Measurements from ENCODE around the gene HES4.
"Not testable (repeated sequence)": the region's sequence is repeated elsewhere in the genome, so short reads cannot be mapped to it uniquely, and the experiment has no call there.

Gene HES4

DNA sequence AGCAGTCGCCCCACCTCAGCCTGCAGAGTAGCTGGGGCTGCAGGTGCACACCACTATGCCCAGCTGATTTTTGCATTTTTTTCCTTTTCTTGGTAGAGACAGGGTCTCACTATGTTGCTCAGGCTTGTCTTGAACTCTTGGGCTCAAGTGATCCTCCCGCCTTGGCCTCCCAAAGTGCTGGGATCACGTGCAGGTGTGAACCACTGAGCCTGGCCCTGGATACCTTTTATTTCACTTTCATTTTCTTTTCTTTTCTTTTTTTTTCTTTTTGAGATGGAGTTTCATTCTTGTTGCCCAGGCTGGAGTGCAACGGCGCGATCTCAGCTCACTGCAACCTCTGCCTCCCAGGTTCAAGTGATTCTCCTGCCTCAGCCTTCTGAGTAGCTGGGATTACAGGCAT is 8.6 kb downstream of the HES4 start:
- H3K4me3 ChIP-seq (ENCODE audit: low read length); H3K27ac ChIP-seq (ENCODE audit: low read length); H3K36me3 ChIP-seq (ENCODE audit: control insufficient read depth, low read depth, low read length); H3K4me1 ChIP-seq (ENCODE audit: control insufficient read depth, low read depth, low read length); H3K9ac ChIP-seq (ENCODE audit: low read length); H3K9me3 ChIP-seq (ENCODE audit: control insufficient read depth, low read depth, low read length): not testable (repeated sequence)
- H3K27me3 ChIP-seq (ENCODE audit: control insufficient read depth, insufficient read depth, low read length): peaks cover 93% of the 10 kb centered on the region

DNA sequence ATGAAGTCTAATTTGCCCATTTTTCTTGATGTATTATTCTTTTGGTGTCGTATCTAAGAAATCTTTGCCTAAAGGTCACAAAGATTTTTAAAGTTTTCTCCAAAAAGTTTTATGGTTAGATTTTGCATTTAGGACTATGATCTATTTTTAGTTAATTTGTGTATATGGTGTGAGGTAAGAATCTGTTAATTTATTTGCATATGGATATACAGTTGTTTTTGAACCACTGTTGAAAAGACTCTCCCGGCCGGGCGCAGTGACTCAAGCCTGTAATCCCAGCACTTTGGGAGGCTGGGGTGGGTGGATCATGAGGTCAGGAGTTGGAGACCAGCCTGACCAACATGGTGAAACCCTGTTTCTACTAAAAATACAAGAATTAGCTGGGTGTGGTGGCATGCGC is 11.8 kb downstream of the HES4 start:
- H3K9ac ChIP-seq (ENCODE audit: low read length); H3K27ac ChIP-seq (ENCODE audit: low read length); H3K4me3 ChIP-seq (ENCODE audit: low read length); H3K4me1 ChIP-seq (ENCODE audit: control insufficient read depth, low read depth, low read length); H3K9me3 ChIP-seq (ENCODE audit: control insufficient read depth, low read depth, low read length); H3K36me3 ChIP-seq (ENCODE audit: control insufficient read depth, low read depth, low read length): not testable (repeated sequence)
- H3K27me3 ChIP-seq (ENCODE audit: control insufficient read depth, insufficient read depth, low read length): peaks cover 88% of the 10 kb centered on the region

DNA sequence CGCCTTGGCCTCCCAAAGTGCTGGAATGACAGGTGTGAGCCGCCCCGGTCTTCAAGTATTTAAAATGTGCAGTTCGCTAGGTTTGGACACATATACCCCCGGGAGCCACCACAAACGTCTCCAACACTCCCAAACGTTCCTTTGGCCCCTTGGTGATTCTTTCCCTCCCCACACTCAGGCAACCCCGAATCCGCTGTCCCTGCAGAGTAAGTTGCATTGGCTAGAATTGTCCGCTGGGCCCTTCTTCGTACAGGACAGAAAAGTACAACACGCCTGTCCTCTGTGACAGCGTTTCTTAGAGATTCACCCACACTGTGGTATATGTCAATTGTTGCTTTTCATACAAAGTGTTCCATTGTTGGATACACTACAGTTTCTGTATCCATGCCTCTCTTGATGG is 14.8 kb downstream of the HES4 start:
- Histone ChIP-seq H3K27me3 (ENCODE audit: control insufficient read depth, insufficient read depth, low read length) (peaks cover 76% of the 10 kb centered on the region), H3K9me3 (ENCODE audit: control insufficient read depth, low read depth, low read length) (no peaks in the 10 kb centered on the region), H3K4me1 (ENCODE audit: control insufficient read depth, low read depth, low read length) (no peaks in the 10 kb centered on the region), H3K4me3 (ENCODE audit: low read length) (no peak overlapping the region), H3K9ac (ENCODE audit: low read length) (no peak overlapping the region), H3K36me3 (ENCODE audit: control insufficient read depth, low read depth, low read length) (no peaks in the 10 kb centered on the region), H3K27ac (ENCODE audit: low read length) (no peak overlapping the region)

DNA sequence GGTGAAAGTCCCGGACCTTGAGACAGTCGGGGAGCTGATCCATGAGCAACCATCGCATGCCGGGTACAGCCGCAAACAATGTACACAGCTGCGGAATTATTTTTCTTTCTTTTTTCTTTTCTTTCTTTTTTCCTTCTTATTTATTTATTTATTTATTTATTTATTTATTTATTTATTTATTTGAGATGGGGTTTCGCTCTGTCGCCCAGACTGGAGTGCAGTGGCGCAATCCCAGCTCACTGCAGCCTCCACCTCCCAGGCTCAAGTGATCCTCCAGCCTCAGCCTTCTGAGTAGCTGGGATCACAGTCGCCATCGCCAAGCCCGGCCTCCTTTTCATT is 15.5 kb downstream of the HES4 start:
- H3K27ac ChIP-seq (ENCODE audit: low read length): no peak overlapping the region
- H3K9ac ChIP-seq (ENCODE audit: low read length): no peak overlapping the region
- H3K27me3 ChIP-seq (ENCODE audit: control insufficient read depth, insufficient read depth, low read length): peaks cover 76% of the 10 kb centered on the region
- H3K36me3 ChIP-seq (ENCODE audit: control insufficient read depth, low read depth, low read length): no peaks in the 10 kb centered on the region
- no peaks in the 10 kb centered on the region for H3K4me1 ChIP-seq (ENCODE audit: control insufficient read depth, low read depth, low read length)
- H3K4me3 ChIP-seq (ENCODE audit: low read length): no peak overlapping the region
- H3K9me3 ChIP-seq (ENCODE audit: control insufficient read depth, low read depth, low read length): no peaks in the 10 kb centered on the region

DNA sequence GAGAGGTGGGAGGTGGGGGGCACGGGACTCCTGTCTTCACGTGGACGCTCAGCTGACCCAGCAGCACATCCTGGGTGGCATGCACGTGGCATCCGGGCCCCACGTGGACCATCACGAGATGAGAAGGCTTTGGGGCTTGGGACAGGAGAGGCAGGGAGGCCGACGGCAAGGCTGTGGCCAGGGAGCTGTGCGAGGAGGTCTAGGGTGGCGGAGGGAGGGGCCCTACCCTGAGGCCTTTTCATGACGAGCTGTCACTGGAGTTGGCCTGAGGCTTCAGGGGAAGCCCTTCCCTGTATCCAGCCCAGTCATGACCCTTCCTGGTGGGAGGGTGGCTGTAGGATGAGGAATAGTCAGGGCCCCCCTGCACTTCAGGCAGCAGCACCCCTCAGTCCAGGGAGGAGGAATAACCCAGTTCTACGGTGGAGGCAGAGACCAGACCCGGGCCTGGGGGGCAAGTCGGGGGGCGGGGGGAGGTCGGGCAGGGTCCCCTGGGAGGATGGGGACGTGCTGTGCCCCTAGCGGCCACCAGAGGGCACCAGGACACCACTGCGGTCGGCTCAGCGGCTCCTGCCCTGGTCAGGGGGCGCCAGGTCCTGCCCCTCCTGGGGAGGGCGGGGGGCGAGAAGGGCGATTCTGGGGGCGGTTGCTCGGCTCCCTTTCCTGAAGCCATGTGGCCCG is 16.0 kb downstream of the HES4 start:
- Histone ChIP-seq H3K9ac (ENCODE audit: low read length) (no peak overlapping the region), H3K4me3 (ENCODE audit: low read length) (no peak overlapping the region), H3K4me1 (ENCODE audit: control insufficient read depth, low read depth, low read length) (no peaks in the 10 kb centered on the region), H3K9me3 (ENCODE audit: control insufficient read depth, low read depth, low read length) (no peaks in the 10 kb centered on the region), H3K27me3 (ENCODE audit: control insufficient read depth, insufficient read depth, low read length) (peaks cover 71% of the 10 kb centered on the region), H3K36me3 (ENCODE audit: control insufficient read depth, low read depth, low read length) (no peaks in the 10 kb centered on the region), H3K27ac (ENCODE audit: low read length) (no peak overlapping the region)

DNA sequence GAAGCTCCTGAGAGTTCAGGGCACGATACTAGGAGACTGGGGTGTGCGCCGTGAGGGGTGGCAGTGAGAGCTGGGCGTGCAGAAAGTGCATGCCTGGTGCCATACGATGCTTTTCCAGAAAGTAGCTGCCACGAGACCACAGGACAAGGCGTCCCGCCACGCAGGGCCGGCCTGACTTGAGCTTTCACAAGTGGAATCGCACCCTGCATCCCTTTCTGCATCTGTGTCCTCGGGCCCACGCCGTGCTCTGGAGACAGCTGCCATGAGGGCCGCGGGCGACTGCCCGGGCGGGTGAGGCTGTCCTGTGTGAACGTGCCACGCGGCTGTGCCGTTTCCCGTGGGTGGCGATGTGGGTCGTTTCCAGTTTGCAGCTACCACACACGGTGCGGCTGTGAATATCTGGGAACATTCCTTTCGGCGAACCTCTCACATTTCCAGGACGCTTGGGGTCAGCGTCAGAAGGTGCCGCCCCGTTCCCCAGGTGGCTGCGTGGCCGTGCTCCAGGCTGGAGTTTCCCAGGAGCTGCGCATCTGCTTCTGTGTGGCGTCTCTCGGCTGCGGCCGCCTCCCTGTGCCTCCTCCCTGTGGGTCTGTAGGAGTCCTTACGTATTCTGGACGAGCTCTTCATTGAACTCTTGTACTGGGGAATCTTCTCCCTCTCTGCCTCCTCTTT is 17.0 kb downstream of the HES4 start:
- H3K36me3 ChIP-seq (ENCODE audit: control insufficient read depth, low read depth, low read length): no peaks in the 10 kb centered on the region
- no peak overlapping the region for H3K27ac ChIP-seq (ENCODE audit: low read length)
- no peaks in the 10 kb centered on the region for H3K4me1 ChIP-seq (ENCODE audit: control insufficient read depth, low read depth, low read length)
- no peak overlapping the region for H3K4me3 ChIP-seq (ENCODE audit: low read length)
- H3K9ac ChIP-seq (ENCODE audit: low read length): no peak overlapping the region
- peaks cover 60% of the 10 kb centered on the region for H3K27me3 ChIP-seq (ENCODE audit: control insufficient read depth, insufficient read depth, low read length)
- no peaks in the 10 kb centered on the region for H3K9me3 ChIP-seq (ENCODE audit: control insufficient read depth, low read depth, low read length)

DNA sequence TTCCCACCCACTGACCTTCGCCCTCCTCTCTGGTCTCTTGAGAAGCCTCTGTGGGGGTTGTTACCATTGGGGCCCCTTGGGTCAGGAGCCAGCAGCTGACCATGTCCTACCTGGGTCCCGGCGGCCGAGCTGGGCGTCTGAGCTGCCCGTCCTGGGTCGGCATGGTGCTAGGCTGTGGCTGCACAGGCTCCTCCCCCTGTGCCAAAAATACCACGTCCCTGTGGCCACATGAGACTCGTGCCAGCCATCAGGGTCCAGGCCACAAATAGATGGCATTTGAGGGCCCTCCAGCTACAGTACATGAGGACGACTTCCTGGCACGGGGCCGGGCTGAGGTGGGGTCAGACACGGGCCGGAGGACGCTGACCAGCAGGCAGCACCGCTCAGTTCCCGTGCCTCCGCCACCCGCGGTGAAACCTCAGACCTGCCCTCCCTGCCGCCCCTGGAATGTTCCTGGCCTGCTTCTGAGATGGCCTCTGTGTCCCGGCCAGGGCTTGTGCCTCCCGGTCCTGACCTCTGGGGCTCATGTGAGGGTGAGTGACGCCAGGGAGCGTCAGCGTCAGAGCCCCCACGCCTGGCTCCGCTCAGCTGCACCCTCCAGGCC is 17.8 kb downstream of the HES4 start, which contains the start of gene PERM1:
TSS of gene PERM1 (minus strand) at position 139 of the 604 bp plus-strand sequence. CDS start 1,064 bp downstream, outside the sequence.
- H3K27me3 ChIP-seq (ENCODE audit: control insufficient read depth, insufficient read depth, low read length): peaks cover 53% of the 10 kb centered on the region
- no peak within 1 kb of the TSS for H3K9ac ChIP-seq (ENCODE audit: low read length)
- H3K4me1 ChIP-seq (ENCODE audit: control insufficient read depth, low read depth, low read length): no peaks in the 10 kb centered on the region
- H3K4me3 ChIP-seq (ENCODE audit: low read length): no peak within 1 kb of the TSS
- H3K9me3 ChIP-seq (ENCODE audit: control insufficient read depth, low read depth, low read length): no peaks in the 10 kb centered on the region
- no peaks in the 10 kb centered on the region for H3K36me3 ChIP-seq (ENCODE audit: control insufficient read depth, low read depth, low read length)
- H3K27ac ChIP-seq (ENCODE audit: low read length): no peak within 1 kb of the TSS

DNA sequence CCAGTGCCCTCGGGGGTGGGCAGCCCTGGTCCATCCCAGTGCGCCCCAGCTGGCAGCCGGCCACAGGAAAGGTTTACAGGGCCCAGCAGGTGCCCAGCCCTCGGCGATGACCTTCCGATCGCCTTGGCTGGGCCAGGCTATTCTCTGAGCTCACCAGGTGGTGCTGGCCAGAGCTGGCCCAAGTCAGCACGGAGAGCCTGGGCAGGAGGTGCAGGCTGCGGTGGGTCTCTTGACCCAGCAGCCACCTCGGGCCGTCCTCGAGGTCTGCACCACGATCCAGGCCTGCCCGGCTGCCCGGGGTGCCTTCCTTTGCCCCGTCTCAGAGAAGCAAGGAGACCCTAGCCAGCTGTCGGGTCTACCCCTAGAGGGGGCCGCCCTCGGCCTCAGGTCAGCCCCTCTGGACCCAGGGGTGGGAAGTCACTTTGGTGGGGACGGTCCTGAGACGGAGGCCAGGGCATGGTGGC is 18.4 kb downstream of the HES4 start:
- peaks cover 50% of the 10 kb centered on the region for H3K27me3 ChIP-seq (ENCODE audit: control insufficient read depth, insufficient read depth, low read length)
- no peak overlapping the region for H3K4me3 ChIP-seq (ENCODE audit: low read length)
- H3K36me3 ChIP-seq (ENCODE audit: control insufficient read depth, low read depth, low read length): no peaks in the 10 kb centered on the region
- H3K27ac ChIP-seq (ENCODE audit: low read length): no peak overlapping the region
- H3K9ac ChIP-seq (ENCODE audit: low read length): no peak overlapping the region
- no peaks in the 10 kb centered on the region for H3K9me3 ChIP-seq (ENCODE audit: control insufficient read depth, low read depth, low read length)
- H3K4me1 ChIP-seq (ENCODE audit: control insufficient read depth, low read depth, low read length): no peaks in the 10 kb centered on the region

DNA sequence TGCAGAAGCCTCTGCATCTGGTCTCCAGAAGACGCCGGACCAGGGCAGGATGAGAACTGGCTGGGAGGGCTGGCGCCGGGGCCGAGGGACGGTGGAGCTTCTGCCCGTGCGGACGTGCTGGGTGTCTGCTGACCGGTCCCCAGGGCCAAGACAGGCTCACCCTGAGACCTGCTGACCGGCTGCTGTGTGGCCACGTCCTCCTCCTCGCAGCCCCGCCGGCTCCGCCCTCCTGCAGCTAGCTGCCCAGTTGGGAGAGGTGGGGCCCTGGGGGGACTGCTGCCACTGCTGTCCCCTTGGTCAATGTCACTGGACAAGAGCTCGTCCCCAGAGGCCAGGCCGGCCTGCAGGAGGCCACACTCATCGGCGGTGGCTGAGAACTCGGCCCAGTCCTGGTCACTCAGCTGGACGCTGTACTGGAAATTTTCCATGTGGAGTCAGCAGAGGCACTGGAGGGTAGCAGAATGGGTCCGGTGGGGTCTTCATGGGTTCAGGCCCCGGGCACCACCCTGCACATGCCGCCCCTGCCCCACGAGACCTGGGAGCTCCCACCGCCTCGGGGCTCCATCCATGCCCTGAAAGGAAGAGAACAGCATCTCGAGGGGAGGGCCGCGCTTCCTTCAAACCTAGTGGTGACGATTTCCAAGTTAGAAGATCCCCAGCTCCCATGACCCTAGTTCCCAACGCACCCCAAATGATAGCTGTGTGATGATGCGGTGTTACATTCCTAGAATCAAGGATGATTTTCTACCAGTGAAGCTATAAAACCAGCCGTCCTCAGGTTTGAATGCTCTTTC is 19.1 kb downstream of the HES4 start:
- Histone ChIP-seq H3K4me3 (ENCODE audit: low read length) (no peak overlapping the region), H3K27me3 (ENCODE audit: control insufficient read depth, insufficient read depth, low read length) (peaks cover 45% of the 10 kb centered on the region), H3K9ac (ENCODE audit: low read length) (no peak overlapping the region), H3K9me3 (ENCODE audit: control insufficient read depth, low read depth, low read length) (no peaks in the 10 kb centered on the region), H3K4me1 (ENCODE audit: control insufficient read depth, low read depth, low read length) (no peaks in the 10 kb centered on the region), H3K27ac (ENCODE audit: low read length) (no peak overlapping the region), H3K36me3 (ENCODE audit: control insufficient read depth, low read depth, low read length) (no peaks in the 10 kb centered on the region)

DNA sequence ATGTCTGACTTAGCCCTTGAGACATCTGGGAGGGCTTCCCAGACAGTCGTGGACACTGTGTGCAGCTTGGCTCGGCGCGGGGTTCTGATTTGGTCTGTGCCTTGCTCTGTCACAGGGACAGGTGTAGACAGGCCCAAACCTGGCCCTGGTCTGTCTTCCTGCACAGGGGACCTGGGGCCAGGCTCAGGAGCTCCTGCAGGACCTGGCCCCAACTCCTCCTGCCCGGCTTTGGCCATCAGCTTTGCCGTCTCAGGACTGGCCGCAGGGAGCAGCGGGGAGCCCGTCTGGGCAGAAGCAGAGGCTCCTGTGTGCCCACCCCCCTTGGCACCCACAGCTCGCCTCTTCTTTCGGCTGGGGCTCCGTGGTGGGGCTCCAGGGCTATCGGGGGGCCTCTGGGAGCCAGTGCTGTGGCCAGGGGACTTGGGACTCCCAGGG is 19.7 kb downstream of the HES4 start:
- H3K4me3 ChIP-seq (ENCODE audit: low read length): no peak overlapping the region
- H3K9me3 ChIP-seq (ENCODE audit: control insufficient read depth, low read depth, low read length): no peaks in the 10 kb centered on the region
- no peaks in the 10 kb centered on the region for H3K4me1 ChIP-seq (ENCODE audit: control insufficient read depth, low read depth, low read length)
- no peaks in the 10 kb centered on the region for H3K36me3 ChIP-seq (ENCODE audit: control insufficient read depth, low read depth, low read length)
- H3K9ac ChIP-seq (ENCODE audit: low read length): no peak overlapping the region
- H3K27ac ChIP-seq (ENCODE audit: low read length): no peak overlapping the region
- H3K27me3 ChIP-seq (ENCODE audit: control insufficient read depth, insufficient read depth, low read length): peaks cover 45% of the 10 kb centered on the region

DNA sequence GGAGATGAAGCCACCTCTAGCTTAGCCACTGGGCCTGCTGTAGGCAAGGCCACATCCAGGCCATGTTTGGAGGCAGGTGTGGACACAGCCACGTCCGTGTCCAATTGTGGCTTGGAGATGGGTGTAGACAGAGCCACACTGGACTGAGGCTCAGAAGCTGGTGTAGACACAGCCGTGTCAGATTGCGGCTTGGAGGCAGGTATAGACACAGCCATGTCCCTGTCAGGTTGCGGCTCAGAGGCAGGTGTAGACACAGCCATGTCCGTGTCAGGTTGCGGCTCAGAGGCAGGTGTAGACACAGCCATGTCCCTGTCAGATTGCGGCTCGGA is 20.2 kb downstream of the HES4 start:
- Histone ChIP-seq H3K36me3 (ENCODE audit: control insufficient read depth, low read depth, low read length) (no peaks in the 10 kb centered on the region), H3K27ac (ENCODE audit: low read length) (no peak overlapping the region), H3K27me3 (ENCODE audit: control insufficient read depth, insufficient read depth, low read length) (peaks cover 45% of the 10 kb centered on the region), H3K9me3 (ENCODE audit: control insufficient read depth, low read depth, low read length) (no peaks in the 10 kb centered on the region), H3K9ac (ENCODE audit: low read length) (no peak overlapping the region), H3K4me3 (ENCODE audit: low read length) (no peak overlapping the region), H3K4me1 (ENCODE audit: control insufficient read depth, low read depth, low read length) (no peaks in the 10 kb centered on the region)
